Psoas muscle (tissue), 8 donors: ENCODE results near the gene SNX24. TPM values are rescaled to one million over a fixed set of nuclear protein-coding genes. Genes with fewer than 3 reads are reported as not detected.
A peak's percentile ranks its signal among the peaks of the same experiment; 100 is the strongest.

Experiments
- ATAC-seq, 4 donors: fragments of 200-7000 bp; cut with Tn5 transposase; one replicate each; pipeline ENCODE4 v1.9.1; 2020; ENCODE audit warnings: moderate library complexity in 3 of 4, mild to moderate bottlenecking in 2 of 4
- DNase-seq, 2 donors: peaks; one replicate each; pipeline ENCODE4 v3.0.0-alpha.2; 2020
- H3K27ac ChIP-seq: fragments of 200-600 bp; one replicate; pipeline ENCODE4 v1.8.0; 2022
- H3K27me3 ChIP-seq, 3 donors: fragments of 200-600 bp in 1 of 3; one replicate each; pipeline versions ENCODE4 v1.6.1 to v1.8.0; 2013 to 2022; ENCODE audit warnings: low read length in 2 of 3, mild to moderate bottlenecking in 2 of 3, moderate library complexity in 1 of 3; ENCODE audit not compliant: insufficient read depth in 3 of 3
- H3K36me3 ChIP-seq, 2 donors: fragments of 200-600 bp in 1 of 2; one replicate each; pipeline versions ENCODE4 v1.6.1 to v1.8.0; 2013 to 2022; ENCODE audit warnings: low read depth in 1 of 2, mild to moderate bottlenecking in 1 of 2, moderate library complexity in 1 of 2; ENCODE audit not compliant: insufficient read depth in 1 of 2
- H3K4me1 ChIP-seq: fragments of 200-600 bp; one replicate; pipeline ENCODE4 v1.8.0; 2022
- H3K4me3 ChIP-seq: fragments of 200-600 bp; one replicate; pipeline ENCODE4 v1.8.0; 2022; ENCODE audit warnings: mild to moderate bottlenecking
- H3K9me3 ChIP-seq: fragments of 200-600 bp; one replicate; pipeline ENCODE4 v1.8.0; 2022
- WGBS, 3 donors: extraction: QIAGEN DNeasy Blood & Tissue Kit; methylation state at CpG; one replicate each; pipeline versions ENCODE4 v1.1.6 to v1.1.7; 2013; 5-methylcytosine and 5-hydroxymethylcytosine counted together
- intact Hi-C, 2 donors: fragments of 100-400 bp; cut with DNase I; formaldehyde crosslinking; loops; one replicate each; pipeline versions ENCODE4 v1.11.0 to v1.14.2; 2022
- long read RNA-seq, 2 donors: library from polyadenylated mRNA; unstranded; transcript quantifications; one replicate each; pipeline ENCODE4 v2.0.0, GENCODE V29; 2021
- polyA plus RNA-seq, 3 donors: library from polyadenylated mRNA; stranded (reverse); fragments of 200-250 nt; gene quantifications; one replicate each; pipeline ENCODE4 v1.2.3, GENCODE V29; 2013
- total RNA-seq, 4 donors: library from RNA; stranded (reverse); fragmentation: NEBNext Ultra II Directional in 2 of 4; extraction: Animal tissue kit (Norgen Biotek cat#: 25700) in 2 of 4; gene quantifications; one replicate each; pipeline versions ENCODE4 v1.2.1 to v1.2.4, GENCODE V29; 2021 to 2023
- TF ChIP-seq, protein P1 (sequence below): fragments of 200-600 bp; IDR thresholded peaks from one replicate; pipeline ENCODE4 v1.8.0; 2022; ENCODE audit warnings: antibody characterized with exemption
- donor health status: healthy with polysubstance abuse.
- donor health status: DM: no; HTN: no; CAD: no; lungs with moderate emphysema.
- donor health status: Bipolar disorder and iron deficiency.
- donor health status: healthy.
- donor health status: DM: yes; HTN: yes; CAD: no.
- donor health status: DM: no; HTN: no; CAD: no.
- donor health status: DM: no; HTN: no; CAD: no.
- donor health status: DM: yes; HTN: yes; CAD: no.

SNX24 gene, protein sequence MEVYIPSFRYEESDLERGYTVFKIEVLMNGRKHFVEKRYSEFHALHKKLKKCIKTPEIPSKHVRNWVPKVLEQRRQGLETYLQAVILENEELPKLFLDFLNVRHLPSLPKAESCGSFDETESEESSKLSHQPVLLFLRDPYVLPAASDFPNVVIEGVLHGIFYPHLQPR
- total RNA-seq = 10 to 100 TPM in 2 of 4 donors, 1 to 10 TPM in 2; 8.8 to 11.9 (median 10.0) TPM
- polyA plus RNA-seq = 10 to 100 TPM in 1 of 3 donors, 1 to 10 TPM in 2; 7.5 to 10.7 (median 10.0) TPM
- long read RNA-seq, donor 1, partial matches to known transcripts = 1 of 5 reads
- long read RNA-seq, donor 1, other reads (novel, unspliced or antisense) = 1 of 5 reads
- long read RNA-seq, donor 2, transcript SNX24-201 (7 exons, 2,158 nt) = major isoform, 12 of 23 reads
- long read RNA-seq, donor 2, partial matches to known transcripts = 1 of 23 reads
- long read RNA-seq, donor 2, other reads (novel, unspliced or antisense) = 8 of 23 reads

DNA sequence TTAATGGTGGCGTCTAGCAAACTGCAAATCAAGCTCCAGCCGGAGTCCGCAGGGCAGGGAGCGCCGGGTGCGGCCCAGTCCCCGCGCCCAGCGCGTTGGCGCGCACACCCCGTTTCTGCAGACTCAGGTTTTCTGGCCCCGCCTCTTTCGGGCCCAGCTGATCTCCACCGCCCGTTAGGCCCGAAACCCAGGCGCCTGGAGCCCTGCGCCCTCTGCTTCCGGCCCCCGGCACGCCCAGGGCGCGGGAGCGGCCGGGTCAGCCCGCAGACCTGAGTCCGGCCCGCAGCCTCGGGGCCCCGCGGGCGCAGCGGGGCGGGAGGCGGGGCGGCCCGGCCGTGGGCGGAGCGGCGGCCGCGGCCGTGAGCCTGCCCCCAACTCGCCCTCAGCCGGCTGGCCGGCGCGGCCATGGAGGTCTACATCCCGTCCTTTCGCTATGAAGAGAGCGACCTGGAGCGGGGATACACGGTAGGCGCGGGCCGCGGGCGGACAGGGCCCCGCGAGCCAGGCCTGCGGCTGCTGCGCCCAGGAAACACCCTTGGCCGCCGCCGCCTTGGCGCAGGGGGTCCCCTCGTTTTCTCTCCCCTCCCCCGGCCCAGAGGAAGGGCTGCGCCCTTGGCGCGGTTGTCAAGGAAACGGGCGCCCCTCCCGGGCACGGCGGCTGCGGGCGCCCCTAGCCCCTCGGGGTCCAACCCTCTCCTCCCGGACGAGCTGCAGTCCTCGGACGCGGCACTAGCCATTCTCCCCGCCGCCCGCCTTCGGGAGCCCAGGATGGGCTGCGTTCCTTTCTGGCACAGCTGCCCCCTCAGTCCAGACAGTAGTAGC is at the start of gene SNX24:
TSS of gene SNX24 (plus strand) at position 385 of the 822 bp plus-strand sequence. CDS start at position 406, 21 bp downstream.
- 0 to 1% (median 0%) methylated on average over 60 to 92 of the region's 92 CpGs for WGBS, 3 donors
- Histone ChIP-seq H3K9me3 (no peaks in the 10 kb centered on the region), H3K4me1 (peaks cover 13% of the 10 kb centered on the region), H3K4me3 (peak within 1 kb of the TSS; percentile 98), H3K36me3 (no peaks in the 10 kb centered on the region), H3K27me3 (no peaks in the 10 kb centered on the region), H3K27ac (peak within 1 kb of the TSS; percentile 83)
- ATAC-seq (peak; percentile 85 to 93 (median 92)), DNase-seq (peak; percentile 87 to 92)
- intact Hi-C loops = loop anchor here in 1 of 2 donors (2.0 to 10.0 kb wide), 3 partner anchors 71 to 239 kb away; partner anchors contain the start of genes PPIC, PRDM6 and SNX2
- TF ChIP-seq, protein P1, sequence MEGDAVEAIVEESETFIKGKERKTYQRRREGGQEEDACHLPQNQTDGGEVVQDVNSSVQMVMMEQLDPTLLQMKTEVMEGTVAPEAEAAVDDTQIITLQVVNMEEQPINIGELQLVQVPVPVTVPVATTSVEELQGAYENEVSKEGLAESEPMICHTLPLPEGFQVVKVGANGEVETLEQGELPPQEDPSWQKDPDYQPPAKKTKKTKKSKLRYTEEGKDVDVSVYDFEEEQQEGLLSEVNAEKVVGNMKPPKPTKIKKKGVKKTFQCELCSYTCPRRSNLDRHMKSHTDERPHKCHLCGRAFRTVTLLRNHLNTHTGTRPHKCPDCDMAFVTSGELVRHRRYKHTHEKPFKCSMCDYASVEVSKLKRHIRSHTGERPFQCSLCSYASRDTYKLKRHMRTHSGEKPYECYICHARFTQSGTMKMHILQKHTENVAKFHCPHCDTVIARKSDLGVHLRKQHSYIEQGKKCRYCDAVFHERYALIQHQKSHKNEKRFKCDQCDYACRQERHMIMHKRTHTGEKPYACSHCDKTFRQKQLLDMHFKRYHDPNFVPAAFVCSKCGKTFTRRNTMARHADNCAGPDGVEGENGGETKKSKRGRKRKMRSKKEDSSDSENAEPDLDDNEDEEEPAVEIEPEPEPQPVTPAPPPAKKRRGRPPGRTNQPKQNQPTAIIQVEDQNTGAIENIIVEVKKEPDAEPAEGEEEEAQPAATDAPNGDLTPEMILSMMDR = no peak

DNA sequence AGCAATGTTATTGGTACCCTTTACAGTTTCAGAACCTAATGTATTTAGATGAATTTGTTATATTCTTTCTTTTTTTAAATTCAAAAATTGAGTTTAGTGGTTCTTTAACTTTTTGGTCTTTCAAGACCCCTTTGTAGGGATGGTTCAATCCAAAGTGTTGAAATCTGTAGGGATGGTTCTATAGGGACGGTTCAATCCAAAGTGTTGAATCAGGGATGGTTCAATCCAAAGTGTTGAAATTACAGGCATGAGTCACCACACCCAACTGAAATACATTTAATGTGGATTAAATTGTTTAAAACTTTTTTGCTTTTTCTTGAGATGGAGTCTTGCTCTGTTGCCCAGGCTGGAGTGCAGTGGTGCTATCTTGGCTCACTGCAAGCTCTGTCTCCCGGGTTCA is 39.9 kb upstream of the SNX24 start:
- WGBS, 3 donors = 94 to 100% (median 99%) methylated on average over 2 of the region's 2 CpGs
- Histone ChIP-seq H3K9me3 (no peaks in the 10 kb centered on the region), H3K4me3 (no peak overlapping the region), H3K27ac (no peak overlapping the region), H3K36me3 (peaks cover 0 to 79% of the 10 kb centered on the region in 2 donors), H3K27me3 (no peaks in the 10 kb centered on the region), H3K4me1 (no peaks in the 10 kb centered on the region)
- DNase-seq (no peak), ATAC-seq (no peak)
- TF ChIP-seq, protein P1 = no peak
- intact Hi-C loops = no loop called here

DNA sequence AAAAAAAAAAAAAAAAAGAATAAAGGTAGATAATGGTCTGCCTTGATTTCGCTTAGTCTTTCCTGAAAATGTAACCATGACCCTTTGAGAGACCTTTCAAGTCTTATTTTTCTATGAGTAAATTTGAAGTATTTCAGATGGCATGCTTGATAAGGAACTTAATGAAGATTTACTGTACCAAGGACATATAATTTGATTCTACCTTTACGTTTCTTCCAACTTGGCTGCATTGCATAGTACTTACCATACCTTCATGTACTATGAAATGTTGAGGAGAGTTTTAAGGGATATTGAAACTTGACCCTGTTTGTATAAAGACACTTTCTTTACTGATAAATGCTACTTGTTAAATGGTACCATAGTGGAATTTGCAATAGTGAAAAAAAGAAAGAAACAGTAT is 35.0 kb upstream of the SNX24 start:
- no peaks in the 10 kb centered on the region for H3K9me3 ChIP-seq
- H3K27ac ChIP-seq = no peak overlapping the region
- ATAC-seq (no peak), DNase-seq (no peak)
- H3K4me1 ChIP-seq = no peaks in the 10 kb centered on the region
- intact Hi-C loops = no loop called here
- H3K27me3 ChIP-seq = no peaks in the 10 kb centered on the region
- H3K36me3 ChIP-seq = peaks cover 0 to 47% of the 10 kb centered on the region in 2 donors
- 86 to 100% (median 97%) methylated on average over 2 of the region's 2 CpGs for WGBS, 3 donors
- no peak overlapping the region for H3K4me3 ChIP-seq
- TF ChIP-seq, protein P1 = no peak

DNA sequence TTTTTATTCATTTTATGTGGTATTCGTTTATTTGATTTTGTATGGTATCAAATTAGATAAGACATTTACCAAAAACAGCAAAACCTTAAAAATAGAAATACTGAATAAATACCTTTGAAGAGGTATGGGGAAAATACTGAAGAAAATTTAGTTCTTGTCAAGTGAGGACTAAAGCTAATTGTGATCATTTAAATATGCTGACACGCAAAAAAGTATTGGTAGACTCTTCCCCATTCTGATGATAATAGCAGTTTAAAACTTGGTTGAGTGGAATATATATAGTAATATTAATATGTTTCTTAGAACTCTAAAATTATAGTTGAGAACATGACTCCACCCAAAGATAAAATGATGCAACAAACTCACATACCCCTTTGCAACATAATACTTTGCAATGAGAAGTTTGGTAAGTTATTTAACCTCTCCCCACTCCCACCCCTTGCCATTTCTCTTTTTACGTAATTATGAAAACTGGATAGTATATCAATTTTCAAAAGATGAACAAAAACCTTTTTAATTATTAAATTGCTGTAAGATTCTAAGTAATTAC is 30.1 kb upstream of the SNX24 start:
- peaks cover 0 to 50% of the 10 kb centered on the region in 2 donors for H3K36me3 ChIP-seq
- H3K27ac ChIP-seq = no peak overlapping the region
- no peak for ATAC-seq
- TF ChIP-seq, protein P1 = no peak
- DNase-seq = no peak
- H3K27me3 ChIP-seq = no peaks in the 10 kb centered on the region
- intact Hi-C loops = no loop called here
- no peak overlapping the region for H3K4me3 ChIP-seq
- WGBS, 3 donors = 96 to 99% (median 97%) methylated on average over 3 of the region's 3 CpGs
- no peaks in the 10 kb centered on the region for H3K4me1 ChIP-seq
- no peaks in the 10 kb centered on the region for H3K9me3 ChIP-seq
